Thyroid gland (tissue), 4 donors: ENCODE measurements around the gene CFAP107.

ENCODE experiments used
- POLR2A ChIP-seq, 2 donors: fragments of 450-650 bp; IDR thresholded peaks; one replicate each; pipeline ENCODE4 v1.6.1; 2017; ENCODE audit warnings: antibody characterized with exemption in 2 of 2, mild to moderate bottlenecking in 2 of 2, moderate library complexity in 1 of 2
- TF ChIP-seq, protein P1 (sequence below), 6 experiments: fragments of 200-600 bp in 3 of 6; fragments of 450-650 bp in 3 of 6; sonication (generic) in 3 of 6; IDR thresholded peaks; one replicate each; pipeline ENCODE4 v1.5.1; 2016 to 2019; ENCODE audit warnings: antibody characterized with exemption in 6 of 6, mild to moderate bottlenecking in 2 of 6, inconsistent platforms in 1 of 6, moderate library complexity in 1 of 6

DNA sequence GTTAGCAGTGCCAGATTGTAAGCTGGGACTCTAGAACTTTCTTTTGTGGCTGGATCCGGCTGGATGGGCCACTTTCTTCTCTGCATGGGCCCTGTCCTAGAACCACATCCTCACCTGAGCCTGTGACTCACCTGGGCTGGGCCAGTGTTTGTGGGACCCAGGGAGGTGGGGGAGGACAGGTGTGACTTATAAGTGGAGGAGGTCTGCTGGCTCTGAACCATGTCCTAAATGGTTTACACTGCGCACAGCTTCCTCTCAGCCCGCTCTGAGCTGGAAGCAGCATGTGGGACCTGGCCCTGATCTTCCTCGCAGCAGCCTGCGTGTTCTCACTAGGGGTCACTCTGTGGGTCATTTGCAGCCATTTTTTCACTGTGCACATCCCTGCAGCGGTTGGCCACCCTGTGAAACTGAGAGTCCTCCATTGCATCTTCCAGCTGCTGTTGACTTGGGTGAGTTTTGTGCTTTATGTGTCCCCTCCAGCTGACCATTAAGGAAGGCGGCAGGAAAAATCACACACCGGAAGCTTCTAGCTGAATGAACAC is 30.0 kb upstream of the CFAP107 start, which contains the start of gene AADACL3:
- TF ChIP-seq, protein P1, sequence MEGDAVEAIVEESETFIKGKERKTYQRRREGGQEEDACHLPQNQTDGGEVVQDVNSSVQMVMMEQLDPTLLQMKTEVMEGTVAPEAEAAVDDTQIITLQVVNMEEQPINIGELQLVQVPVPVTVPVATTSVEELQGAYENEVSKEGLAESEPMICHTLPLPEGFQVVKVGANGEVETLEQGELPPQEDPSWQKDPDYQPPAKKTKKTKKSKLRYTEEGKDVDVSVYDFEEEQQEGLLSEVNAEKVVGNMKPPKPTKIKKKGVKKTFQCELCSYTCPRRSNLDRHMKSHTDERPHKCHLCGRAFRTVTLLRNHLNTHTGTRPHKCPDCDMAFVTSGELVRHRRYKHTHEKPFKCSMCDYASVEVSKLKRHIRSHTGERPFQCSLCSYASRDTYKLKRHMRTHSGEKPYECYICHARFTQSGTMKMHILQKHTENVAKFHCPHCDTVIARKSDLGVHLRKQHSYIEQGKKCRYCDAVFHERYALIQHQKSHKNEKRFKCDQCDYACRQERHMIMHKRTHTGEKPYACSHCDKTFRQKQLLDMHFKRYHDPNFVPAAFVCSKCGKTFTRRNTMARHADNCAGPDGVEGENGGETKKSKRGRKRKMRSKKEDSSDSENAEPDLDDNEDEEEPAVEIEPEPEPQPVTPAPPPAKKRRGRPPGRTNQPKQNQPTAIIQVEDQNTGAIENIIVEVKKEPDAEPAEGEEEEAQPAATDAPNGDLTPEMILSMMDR (IDR thresholded peaks at IDR 0.05), result no peak
- TF ChIP-seq POLR2A (IDR thresholded peaks at IDR 0.05), result no peak
